Neural cell (in vitro differentiated cells): ENCODE data around the gene FBXO8. TPM values are rescaled to one million over a fixed set of nuclear protein-coding genes. Genes with fewer than 3 reads are reported as not detected.

Experiments
- H2AFZ ChIP-seq: fragments of 200-600, 300-800 bp; sonication (generic), shearing (Covaris generic); 2 replicates; pipeline ENCODE4 v1.6.0; 2014; ENCODE audit warnings: low read depth, mild to moderate bottlenecking, antibody characterized with exemption, low read length, moderate library complexity
- H3F3A ChIP-seq: fragments of 200-600 bp; shearing (Covaris generic); 2 replicates; pipeline ENCODE4 v1.6.1; 2016; ENCODE audit warnings: mild to moderate bottlenecking, moderate library complexity, mixed read lengths, antibody characterized with exemption, low read length; ENCODE audit not compliant: insufficient read depth, poor library complexity, severe bottlenecking
- H3K27ac ChIP-seq: fragments of 200-600, 300-800 bp; sonication (generic), shearing (Covaris generic); 2 replicates; pipeline ENCODE4 v1.5.1; 2014; ENCODE audit warnings: mild to moderate bottlenecking, low read length, moderate library complexity
- H3K27me3 ChIP-seq: fragments of 300-800, 200-600 bp; sonication (generic), shearing (Covaris generic); 2 replicates; pipeline ENCODE4 v1.6.0; 2014; ENCODE audit warnings: mild to moderate bottlenecking, low read depth, low read length, moderate library complexity; ENCODE audit not compliant: insufficient read depth
- H3K36me3 ChIP-seq: fragments of 300-800, 200-600 bp; sonication (generic), shearing (Covaris generic); 2 replicates; pipeline ENCODE4 v1.5.1; 2014; ENCODE audit warnings: mild to moderate bottlenecking, antibody characterized with exemption, low read length, moderate library complexity; ENCODE audit not compliant: insufficient read depth
- H3K4me2 ChIP-seq: fragments of 300-800, 200-600 bp; sonication (generic), shearing (Covaris generic); 2 replicates; pipeline ENCODE4 v1.6.0; 2014; ENCODE audit warnings: mild to moderate bottlenecking, low read length
- H3K4me3 ChIP-seq: fragments of 300-800, 200-600 bp; sonication (generic), shearing (Covaris generic); 2 replicates; pipeline ENCODE4 v1.5.1; 2014; ENCODE audit warnings: mild to moderate bottlenecking, low read length, moderate library complexity
- H3K79me2 ChIP-seq: fragments of 200-600 bp; shearing (Covaris generic); replicated peaks from 2 replicates; pipeline ENCODE4 v1.6.0; 2014; ENCODE audit warnings: mild to moderate bottlenecking, low read length, moderate library complexity; ENCODE audit not compliant: insufficient read depth
- H3K9ac ChIP-seq: fragments of 300-800, 200-600 bp; sonication (generic), shearing (Covaris generic); 2 replicates; pipeline ENCODE4 v1.6.1; 2016; ENCODE audit warnings: mild to moderate bottlenecking, low read length, mixed read lengths
- H3K9me2 ChIP-seq: fragments of 200-600 bp; shearing (Covaris generic); 2 replicates; pipeline ENCODE4 v1.6.1; 2016; ENCODE audit warnings: mild to moderate bottlenecking, low read length, mixed read lengths; ENCODE audit not compliant: insufficient read depth
- H3K9me3 ChIP-seq: fragments of 200-600, 300-800 bp; sonication (generic), shearing (Covaris generic); 2 replicates; pipeline ENCODE4 v1.6.1; 2016; ENCODE audit warnings: mild to moderate bottlenecking, mixed run types, low read length, moderate library complexity, mixed read lengths
- H4K20me1 ChIP-seq: fragments of 200-600 bp; shearing (Covaris generic); 2 replicates; pipeline ENCODE4 v1.6.1; 2016; ENCODE audit warnings: mild to moderate bottlenecking, mixed run types; ENCODE audit not compliant: insufficient read depth
- CTCF ChIP-seq: fragments of 450-650 bp; IDR thresholded peaks from 2 replicates; pipeline ENCODE4 v1.5.1; 2014; ENCODE audit warnings: antibody characterized with exemption, mild to moderate bottlenecking, moderate library complexity; ENCODE audit not compliant: poor library complexity, severe bottlenecking
- EP300 ChIP-seq: fragments of 450-650 bp; conservative IDR thresholded peaks from 2 replicates; pipeline ENCODE4 v1.6.1; 2014; ENCODE audit warnings: antibody characterized with exemption, mild to moderate bottlenecking, moderate library complexity; ENCODE audit not compliant: poor library complexity, severe bottlenecking
- EZH2 ChIP-seq: fragments of 200-600, 300-800 bp; shearing (Covaris generic), sonication (generic); IDR thresholded peaks from 2 replicates; pipeline ENCODE4 v1.6.1; 2014; ENCODE audit warnings: antibody characterized with exemption, low read length, borderline replicate concordance, mild to moderate bottlenecking; ENCODE audit not compliant: insufficient read depth, poor library complexity, severe bottlenecking
- MXI1 ChIP-seq: fragments of 450-650 bp; conservative IDR thresholded peaks from 2 replicates; pipeline ENCODE4 v1.6.1; 2014; ENCODE audit warnings: antibody characterized with exemption, mild to moderate bottlenecking; ENCODE audit not compliant: poor library complexity, severe bottlenecking
- POLR2AphosphoS5 ChIP-seq: IDR thresholded peaks from 2 replicates; pipeline ENCODE4 v1.6.1; 2012
- RAD21 ChIP-seq: fragments of 450-650 bp; conservative IDR thresholded peaks from 2 replicates; pipeline ENCODE4 v1.6.1; 2014; ENCODE audit warnings: antibody characterized with exemption, mild to moderate bottlenecking, moderate library complexity
- REST ChIP-seq: IDR thresholded peaks from 2 replicates; pipeline ENCODE4 v1.6.1; 2012; ENCODE audit warnings: borderline replicate concordance
- SMC3 ChIP-seq: fragments of 450-650 bp; conservative IDR thresholded peaks from 2 replicates; pipeline ENCODE4 v1.6.1; 2014; ENCODE audit warnings: antibody characterized with exemption, mild to moderate bottlenecking, moderate library complexity; ENCODE audit not compliant: poor library complexity
- TAF1 ChIP-seq: IDR thresholded peaks from 2 replicates; pipeline ENCODE4 v1.6.1; 2012; ENCODE audit warnings: low read depth
- polyA plus RNA-seq: library from polyadenylated mRNA; depleted of rRNA; stranded (reverse); fragments of >200 nt; gene quantifications from 2 replicates; pipeline ENCODE4 v1.2.3, GENCODE V29; 2014

The FBXO8 gene
- polyA plus RNA-seq, 1 donor from 2014 or later: 29.3 TPM

GRCh38 chr4:174317531-174317930 lies 34.1 kb upstream of the FBXO8 start:
- H3K9me2 ChIP-seq: no peaks in the 10 kb centered on the region
- no peak overlapping the region for H3K4me3 ChIP-seq
- no peaks in the 10 kb centered on the region for H3K27me3 ChIP-seq
- TF ChIP-seq TAF1: no peak
- TF ChIP-seq MXI1: no peak
- no peak for TF ChIP-seq SMC3
- no peak for TF ChIP-seq POLR2AphosphoS5
- TF ChIP-seq REST: no peak
- no peak for TF ChIP-seq RAD21
- no peak for TF ChIP-seq EP300
- TF ChIP-seq EZH2: no peak
- no peak for TF ChIP-seq CTCF
- no peak overlapping the region for H3K9ac ChIP-seq
- H3K36me3 ChIP-seq: no peaks in the 10 kb centered on the region
- H3F3A ChIP-seq: no peaks in the 10 kb centered on the region
- no peaks in the 10 kb centered on the region for H4K20me1 ChIP-seq
- no peak overlapping the region for H3K4me2 ChIP-seq
- H3K79me2 ChIP-seq: no peaks in the 10 kb centered on the region
- no peak overlapping the region for H3K27ac ChIP-seq
- H2AFZ ChIP-seq: no peak overlapping the region
- no peaks in the 10 kb centered on the region for H3K9me3 ChIP-seq

DNA sequence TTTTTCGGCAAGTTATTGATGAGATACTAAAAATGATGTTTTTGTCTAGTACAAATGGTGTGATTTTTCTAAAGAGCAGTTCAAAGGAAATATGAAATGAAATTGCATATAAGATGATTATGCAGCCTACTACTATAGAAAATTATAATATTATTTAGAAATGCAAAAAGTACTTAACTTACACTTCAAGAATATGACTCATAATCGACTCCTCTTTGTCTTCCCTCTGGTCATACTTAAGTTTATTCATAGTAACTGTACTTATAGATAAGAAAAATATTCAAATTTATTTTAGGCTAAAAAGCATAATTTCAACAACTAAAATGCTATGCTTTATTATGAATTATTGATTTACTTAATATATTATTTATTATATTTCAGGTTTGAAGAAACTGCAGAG lies 33.5 kb upstream of the FBXO8 start:
- H3K9ac ChIP-seq: no peak overlapping the region
- no peaks in the 10 kb centered on the region for H3K9me3 ChIP-seq
- TF ChIP-seq CTCF (no peak), TAF1 (no peak), RAD21 (no peak), EZH2 (no peak), REST (no peak), EP300 (no peak), MXI1 (no peak), POLR2AphosphoS5 (no peak), SMC3 (no peak)
- no peaks in the 10 kb centered on the region for H3K27me3 ChIP-seq
- no peaks in the 10 kb centered on the region for H3K36me3 ChIP-seq
- no peak overlapping the region for H2AFZ ChIP-seq
- H4K20me1 ChIP-seq: no peaks in the 10 kb centered on the region
- H3F3A ChIP-seq: no peaks in the 10 kb centered on the region
- no peak overlapping the region for H3K4me3 ChIP-seq
- no peak overlapping the region for H3K27ac ChIP-seq
- H3K4me2 ChIP-seq: no peak overlapping the region
- H3K9me2 ChIP-seq: no peaks in the 10 kb centered on the region
- no peaks in the 10 kb centered on the region for H3K79me2 ChIP-seq
